Esophagus muscularis mucosa (tissue), 3 donors: ENCODE measurements around the gene PRKD1.

Experiments
- EP300 ChIP-seq: sonication (generic); formaldehyde crosslinking; IDR thresholded peaks from one replicate; pipeline ENCODE4 v1.6.1; 2017; ENCODE audit warnings: antibody characterized with exemption
- TF ChIP-seq, protein P1 (sequence below), 3 experiments: fragments of 200-600 bp in 2 of 3; fragments of 450-650 bp in 1 of 3; sonication (generic) in 2 of 3; IDR thresholded peaks; one replicate each; pipeline ENCODE4 v1.5.1; 2017 to 2019; ENCODE audit warnings: antibody characterized with exemption in 3 of 3, mild to moderate bottlenecking in 2 of 3, moderate library complexity in 1 of 3

DNA sequence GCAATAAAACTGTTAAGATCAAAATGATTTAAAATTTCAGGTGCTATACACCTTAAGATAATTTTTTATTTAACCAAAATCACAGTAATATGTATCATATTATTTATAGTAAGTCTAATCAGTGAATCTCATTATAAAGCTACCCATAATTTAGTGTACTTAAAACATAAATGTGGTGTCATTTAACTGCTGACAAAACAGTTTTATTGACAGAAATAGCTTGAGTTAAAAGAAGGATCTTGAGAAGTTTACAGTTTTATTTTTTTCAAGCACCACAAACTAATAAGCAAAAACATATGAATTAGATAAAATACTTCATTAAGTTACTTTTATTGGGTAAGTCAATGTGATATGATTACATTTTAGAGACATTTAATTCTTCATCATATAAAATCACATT is 400.4 kb downstream of the PRKD1 start:
- TF ChIP-seq, protein P1, sequence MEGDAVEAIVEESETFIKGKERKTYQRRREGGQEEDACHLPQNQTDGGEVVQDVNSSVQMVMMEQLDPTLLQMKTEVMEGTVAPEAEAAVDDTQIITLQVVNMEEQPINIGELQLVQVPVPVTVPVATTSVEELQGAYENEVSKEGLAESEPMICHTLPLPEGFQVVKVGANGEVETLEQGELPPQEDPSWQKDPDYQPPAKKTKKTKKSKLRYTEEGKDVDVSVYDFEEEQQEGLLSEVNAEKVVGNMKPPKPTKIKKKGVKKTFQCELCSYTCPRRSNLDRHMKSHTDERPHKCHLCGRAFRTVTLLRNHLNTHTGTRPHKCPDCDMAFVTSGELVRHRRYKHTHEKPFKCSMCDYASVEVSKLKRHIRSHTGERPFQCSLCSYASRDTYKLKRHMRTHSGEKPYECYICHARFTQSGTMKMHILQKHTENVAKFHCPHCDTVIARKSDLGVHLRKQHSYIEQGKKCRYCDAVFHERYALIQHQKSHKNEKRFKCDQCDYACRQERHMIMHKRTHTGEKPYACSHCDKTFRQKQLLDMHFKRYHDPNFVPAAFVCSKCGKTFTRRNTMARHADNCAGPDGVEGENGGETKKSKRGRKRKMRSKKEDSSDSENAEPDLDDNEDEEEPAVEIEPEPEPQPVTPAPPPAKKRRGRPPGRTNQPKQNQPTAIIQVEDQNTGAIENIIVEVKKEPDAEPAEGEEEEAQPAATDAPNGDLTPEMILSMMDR (IDR thresholded peaks at IDR 0.05): no peak
- TF ChIP-seq EP300: no peak
